K562 (cell line): ENCODE results near the gene TMEM176A.

Experiments
- AFF4 ChIP-seq: sonication (generic); formaldehyde crosslinking; IDR thresholded peaks from 2 replicates; pipeline ENCODE4 v1.8.0; 2023; ENCODE audit warnings: mild to moderate bottlenecking, missing genetic modification reagents
- CBX5 ChIP-seq: IDR thresholded peaks from 2 replicates; pipeline ENCODE4 v1.6.1; 2014; ENCODE audit warnings: low read depth, borderline replicate concordance
- CTCF ChIP-seq, 3 experiments: IDR thresholded peaks in 2 of 3; conservative IDR thresholded peaks in 1 of 3; 2 replicates each; pipeline ENCODE4 v1.5.1; 2011 to 2012; ENCODE audit warnings: low read length in 3 of 3, mild to moderate bottlenecking in 3 of 3, control low read depth in 2 of 3, improper control_type of control experiment in 1 of 3, inconsistent platforms in 1 of 3, low read depth in 1 of 3, mixed read lengths in 1 of 3, moderate library complexity in 1 of 3; ENCODE audit not compliant: insufficient read depth in 2 of 3
- FOXA1 ChIP-seq: fragments of 450-650 bp; IDR thresholded peaks from 2 replicates; pipeline ENCODE4 v1.6.1; 2016; ENCODE audit warnings: mild to moderate bottlenecking, borderline replicate concordance
- JUN ChIP-seq, 2 experiments: sonication (generic) in 1 of 2; formaldehyde crosslinking in 1 of 2; IDR thresholded peaks; 2 replicates each; pipeline versions ENCODE4 v1.6.1 to v1.8.0; 2012 to 2022; ENCODE audit warnings: borderline replicate concordance in 2 of 2, mild to moderate bottlenecking in 2 of 2, improper control_type of control experiment in 1 of 2, low read depth in 1 of 2, low read length in 1 of 2, missing genetic modification reagents in 1 of 2
- KLF1 ChIP-seq: fragments of 450-650 bp; IDR thresholded peaks from 2 replicates; pipeline ENCODE4 v1.6.1; 2016; ENCODE audit warnings: missing genetic modification characterization, missing compliant biosample characterization
- MAZ ChIP-seq, 2 experiments: fragments of 450-650 bp in 1 of 2; sonication (generic) in 1 of 2; formaldehyde crosslinking; IDR thresholded peaks in 1 of 2; conservative IDR thresholded peaks in 1 of 2; 2 replicates each; pipeline versions ENCODE4 v1.4.0 to v1.5.0; 2020; ENCODE audit warnings: mild to moderate bottlenecking in 1 of 2, missing genetic modification reagents in 1 of 2
- NFIC ChIP-seq: fragments of 450-650 bp; IDR thresholded peaks from 2 replicates; pipeline ENCODE4 v1.6.1; 2017; ENCODE audit warnings: mild to moderate bottlenecking, inconsistent platforms
- NR3C1 ChIP-seq: sonication (generic); formaldehyde crosslinking; IDR thresholded peaks from 2 replicates; pipeline ENCODE4 v1.8.1; 2022; ENCODE audit warnings: missing genetic modification reagents
- POLR2A ChIP-seq: fragments of 450-650 bp; conservative IDR thresholded peaks from 2 replicates; pipeline ENCODE4 v1.6.1; 2016
- RFX5 ChIP-seq: IDR thresholded peaks from 2 replicates; pipeline ENCODE4 v1.6.1; 2011; ENCODE audit warnings: low read depth, mild to moderate bottlenecking, improper control_type of control experiment, low read length
- ZBTB12 ChIP-seq: fragments of 250-450 bp; sonication (Bioruptor Pico); IDR thresholded peaks from 2 replicates; pipeline ENCODE4 v1.4.0; 2020

GRCh38 chr7:150814328-150815001 lies 13.9 kb downstream of the TMEM176A start:
- TF ChIP-seq MAZ (CRISPR knock-in tag; conservative IDR thresholded peaks at IDR 0.05 in 1 of 2, IDR thresholded peaks at IDR 0.05 in 1 of 2) (no peak), CBX5 (no peak), RFX5 (no peak), JUN (IDR thresholded peaks at IDR 0.05; ENCODE audit: borderline replicate concordance, low read depth, low read length) (no peak), JUN (CRISPR knock-in tag; IDR thresholded peaks at IDR 0.05; ENCODE audit: borderline replicate concordance) (no peak), POLR2A (no peak), NR3C1 (no peak), FOXA1 (no peak), ZBTB12 (CRISPR knock-in tag) (no peak), CTCF (IDR thresholded peaks at IDR 0.05 in 2 of 3, conservative IDR thresholded peaks at IDR 0.05 in 1 of 3; ENCODE audit: insufficient read depth in 2 of 3, low read depth in 1 of 3, low read length in 3 of 3) (no peak), NFIC (no peak), AFF4 (CRISPR knock-in tag) (no peak), KLF1 (tag) (no peak)
